ENCODE measurements around the gene UNC119.

Gene UNC119

GRCh38 chr17:28518132-28518531 is 34.3 kb downstream of the UNC119 start:
- ATAC-seq, result no peak
- TF ChIP-seq ZFP30 (CRISPR knock-in tag; IDR thresholded peaks at IDR 0.05) (no peak), GLIS3 (CRISPR knock-in tag; IDR thresholded peaks at IDR 0.05) (no peak), ZNF565 (CRISPR knock-in tag; conservative IDR thresholded peaks at IDR 0.05; ENCODE audit: low read depth) (no peak), ISL1 (CRISPR knock-in tag; IDR thresholded peaks at IDR 0.05) (no peak), TCF4 (CRISPR knock-in tag; IDR thresholded peaks at IDR 0.05; ENCODE audit: borderline replicate concordance) (no peak), POU6F1 (CRISPR knock-in tag; IDR thresholded peaks at IDR 0.05; ENCODE audit: borderline replicate concordance, low read depth) (no peak), ZNF70 (CRISPR knock-in tag; IDR thresholded peaks at IDR 0.05) (no peak), ESRRG (CRISPR knock-in tag; IDR thresholded peaks at IDR 0.05) (no peak), CSDC2 (CRISPR knock-in tag; IDR thresholded peaks at IDR 0.05) (no peak), ARNTL (CRISPR knock-in tag; IDR thresholded peaks at IDR 0.05; ENCODE audit: borderline replicate concordance, low read depth) (no peak), CREB5 (CRISPR knock-in tag; IDR thresholded peaks at IDR 0.05; ENCODE audit: low read depth) (no peak), OSR1 (CRISPR knock-in tag; IDR thresholded peaks at IDR 0.05) (no peak), PPARA (CRISPR knock-in tag; IDR thresholded peaks at IDR 0.05; ENCODE audit: borderline replicate concordance) (no peak), PATZ1 (CRISPR knock-in tag; IDR thresholded peaks at IDR 0.05; ENCODE audit: borderline replicate concordance) (no peak), RARB (CRISPR knock-in tag; IDR thresholded peaks at IDR 0.05) (no peak), ZC3H10 (CRISPR knock-in tag; IDR thresholded peaks at IDR 0.05) (no peak), TOX (CRISPR knock-in tag; IDR thresholded peaks at IDR 0.05; ENCODE audit: borderline replicate concordance) (no peak)

GRCh38 chr17:28515518-28515917 is 36.9 kb downstream of the UNC119 start:
- TF ChIP-seq PATZ1 (CRISPR knock-in tag; IDR thresholded peaks at IDR 0.05; ENCODE audit: borderline replicate concordance) (no peak), GLIS3 (CRISPR knock-in tag; IDR thresholded peaks at IDR 0.05) (no peak), ZNF70 (CRISPR knock-in tag; IDR thresholded peaks at IDR 0.05) (no peak), CSDC2 (CRISPR knock-in tag; IDR thresholded peaks at IDR 0.05) (no peak), POU6F1 (CRISPR knock-in tag; IDR thresholded peaks at IDR 0.05; ENCODE audit: borderline replicate concordance, low read depth) (no peak), ZC3H10 (CRISPR knock-in tag; IDR thresholded peaks at IDR 0.05) (no peak), ISL1 (CRISPR knock-in tag; IDR thresholded peaks at IDR 0.05) (no peak), PPARA (CRISPR knock-in tag; IDR thresholded peaks at IDR 0.05; ENCODE audit: borderline replicate concordance) (no peak), TSHZ2 (CRISPR knock-in tag; IDR thresholded peaks at IDR 0.05) (no peak), ZNF565 (CRISPR knock-in tag; conservative IDR thresholded peaks at IDR 0.05; ENCODE audit: low read depth) (no peak), ESRRG (CRISPR knock-in tag; IDR thresholded peaks at IDR 0.05) (no peak), TOX (CRISPR knock-in tag; IDR thresholded peaks at IDR 0.05; ENCODE audit: borderline replicate concordance) (no peak), BACH2 (CRISPR knock-in tag; IDR thresholded peaks at IDR 0.05; ENCODE audit: borderline replicate concordance) (no peak), ZFP30 (CRISPR knock-in tag; IDR thresholded peaks at IDR 0.05) (no peak), TCF4 (CRISPR knock-in tag; IDR thresholded peaks at IDR 0.05; ENCODE audit: borderline replicate concordance) (no peak), ZFP3 (CRISPR knock-in tag; IDR thresholded peaks at IDR 0.05) (no peak), ZNF8 (CRISPR knock-in tag; IDR thresholded peaks at IDR 0.05) (no peak), SNAI2 (CRISPR knock-in tag; IDR thresholded peaks at IDR 0.05) (no peak), ARNTL (CRISPR knock-in tag; IDR thresholded peaks at IDR 0.05; ENCODE audit: borderline replicate concordance, low read depth) (no peak)
- no peak for ATAC-seq

Data from SK-N-SH treated with all-trans-retinoic acid at 6 μM for 48 hours (cell line).